ENCODE results near the gene KRT5.

KRT5 gene

GRCh38 chr12:52524898-52525591 is 4.9 kb upstream of the KRT5 start:
- TF ChIP-seq ZBTB7A (IDR thresholded peaks at IDR 0.05; ENCODE audit: low read depth) (no peak), NFIC (IDR thresholded peaks at IDR 0.05) (no peak), CREB1 (IDR thresholded peaks at IDR 0.05; ENCODE audit: low read depth) (no peak), MAX (IDR thresholded peaks at IDR 0.05) (no peak), TAF1 (IDR thresholded peaks at IDR 0.05; ENCODE audit: low read depth) (no peak), USF1 (IDR thresholded peaks at IDR 0.05) (no peak), RAD21 (IDR thresholded peaks at IDR 0.05; ENCODE audit: low read depth) (no peak), TCF12 (IDR thresholded peaks at IDR 0.05; ENCODE audit: low read depth) (0 out of 2 replicates have a peak, but pooled peaks have one; percentile 12)

DNA sequence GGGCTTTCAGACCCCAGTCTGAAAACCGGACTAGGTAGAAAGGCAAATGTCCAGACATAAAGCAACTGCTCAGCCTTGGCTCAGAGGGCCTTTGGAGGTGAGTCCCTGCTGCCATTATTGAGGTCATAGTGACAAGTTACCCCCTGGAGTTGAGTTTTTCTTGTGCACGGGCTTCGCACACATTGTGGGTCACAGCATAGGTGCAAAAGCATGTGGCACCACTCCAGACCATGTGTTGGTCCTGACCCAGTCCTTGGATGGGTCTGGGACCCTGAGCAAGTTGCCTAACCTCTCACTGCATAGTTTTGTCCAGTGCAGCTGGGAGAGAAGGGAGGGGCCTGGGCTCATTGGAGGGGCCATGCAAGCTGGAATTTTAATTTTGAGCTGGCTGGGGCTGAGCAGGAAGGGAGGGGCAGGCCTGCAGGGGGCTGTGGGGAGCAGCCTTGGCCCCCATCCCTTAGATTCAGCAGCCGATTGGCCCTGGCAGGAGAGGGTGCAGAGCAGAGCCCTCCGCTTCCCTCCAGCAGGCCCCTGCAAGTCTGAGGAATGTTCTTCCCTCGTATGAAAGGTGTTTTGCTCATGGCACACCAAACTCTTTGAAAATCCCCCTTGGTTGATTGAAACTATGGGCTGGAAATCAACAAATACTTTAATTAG is 4.2 kb upstream of the KRT5 start:
- peak; percentile 42; the same call in 1 of the 2 replicates for TF ChIP-seq MAX (IDR thresholded peaks at IDR 0.05)
- no peak for TF ChIP-seq CEBPB (IDR thresholded peaks at IDR 0.05)
- TF ChIP-seq FOXM1 (IDR thresholded peaks at IDR 0.05; ENCODE audit: borderline replicate concordance, low read depth): no peak

- peak; percentile 81 for TF ChIP-seq TEAD4 (IDR thresholded peaks at IDR 0.05)
- peak; percentile 86 for TF ChIP-seq EP300 (IDR thresholded peaks at IDR 0.05; ENCODE audit: borderline replicate concordance)
- TF ChIP-seq NFIC (IDR thresholded peaks at IDR 0.05): peak; percentile 58
- TF ChIP-seq, protein P1, sequence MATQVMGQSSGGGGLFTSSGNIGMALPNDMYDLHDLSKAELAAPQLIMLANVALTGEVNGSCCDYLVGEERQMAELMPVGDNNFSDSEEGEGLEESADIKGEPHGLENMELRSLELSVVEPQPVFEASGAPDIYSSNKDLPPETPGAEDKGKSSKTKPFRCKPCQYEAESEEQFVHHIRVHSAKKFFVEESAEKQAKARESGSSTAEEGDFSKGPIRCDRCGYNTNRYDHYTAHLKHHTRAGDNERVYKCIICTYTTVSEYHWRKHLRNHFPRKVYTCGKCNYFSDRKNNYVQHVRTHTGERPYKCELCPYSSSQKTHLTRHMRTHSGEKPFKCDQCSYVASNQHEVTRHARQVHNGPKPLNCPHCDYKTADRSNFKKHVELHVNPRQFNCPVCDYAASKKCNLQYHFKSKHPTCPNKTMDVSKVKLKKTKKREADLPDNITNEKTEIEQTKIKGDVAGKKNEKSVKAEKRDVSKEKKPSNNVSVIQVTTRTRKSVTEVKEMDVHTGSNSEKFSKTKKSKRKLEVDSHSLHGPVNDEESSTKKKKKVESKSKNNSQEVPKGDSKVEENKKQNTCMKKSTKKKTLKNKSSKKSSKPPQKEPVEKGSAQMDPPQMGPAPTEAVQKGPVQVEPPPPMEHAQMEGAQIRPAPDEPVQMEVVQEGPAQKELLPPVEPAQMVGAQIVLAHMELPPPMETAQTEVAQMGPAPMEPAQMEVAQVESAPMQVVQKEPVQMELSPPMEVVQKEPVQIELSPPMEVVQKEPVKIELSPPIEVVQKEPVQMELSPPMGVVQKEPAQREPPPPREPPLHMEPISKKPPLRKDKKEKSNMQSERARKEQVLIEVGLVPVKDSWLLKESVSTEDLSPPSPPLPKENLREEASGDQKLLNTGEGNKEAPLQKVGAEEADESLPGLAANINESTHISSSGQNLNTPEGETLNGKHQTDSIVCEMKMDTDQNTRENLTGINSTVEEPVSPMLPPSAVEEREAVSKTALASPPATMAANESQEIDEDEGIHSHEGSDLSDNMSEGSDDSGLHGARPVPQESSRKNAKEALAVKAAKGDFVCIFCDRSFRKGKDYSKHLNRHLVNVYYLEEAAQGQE (IDR thresholded peaks at IDR 0.05; ENCODE audit: low read depth): no peak
- peak; percentile 78 for TF ChIP-seq TCF12 (IDR thresholded peaks at IDR 0.05; ENCODE audit: low read depth)
- no peak for TF ChIP-seq TAF1 (IDR thresholded peaks at IDR 0.05; ENCODE audit: low read depth)
- TF ChIP-seq FOXM1 (IDR thresholded peaks at IDR 0.05; ENCODE audit: borderline replicate concordance, low read depth): peak; percentile 43; the same call in 1 of the 2 replicates
- no peak for TF ChIP-seq MAX (IDR thresholded peaks at IDR 0.05)
These were observed 3.6 kb upstream of the KRT5 start for GRCh38 chr12:52523824-52524223.

DNA sequence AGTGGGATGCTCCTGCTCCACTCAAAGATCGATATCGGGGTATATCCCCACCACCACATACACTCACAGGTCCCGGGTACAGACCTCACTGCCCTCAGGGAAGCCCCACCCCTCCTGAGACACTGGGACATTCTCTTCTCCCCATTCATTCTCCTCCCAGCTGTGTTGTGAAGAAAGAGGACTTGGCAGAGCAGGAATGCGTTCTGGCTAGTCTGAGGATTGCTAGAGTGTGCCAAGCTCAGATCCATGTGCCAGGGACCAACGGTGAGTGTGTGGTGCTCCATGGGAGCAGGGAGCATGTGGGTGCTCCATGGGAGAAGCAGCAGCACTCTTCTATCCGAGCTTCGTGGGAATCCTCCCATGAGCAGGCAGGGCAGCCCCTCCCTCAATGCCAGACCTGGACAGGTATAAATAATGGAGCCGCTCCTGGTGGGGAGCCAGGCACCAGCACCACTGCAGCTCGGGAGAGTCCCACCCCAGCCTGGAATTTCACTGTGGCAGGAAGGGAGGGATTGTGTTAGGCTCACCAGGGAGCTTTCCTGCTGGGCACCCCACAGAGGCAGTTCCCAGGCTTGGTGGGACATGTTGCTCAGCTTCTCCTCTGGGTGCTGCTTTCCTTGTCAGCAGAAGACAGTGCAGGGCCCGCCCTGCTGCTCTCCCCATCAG is 2.3 kb upstream of the KRT5 start:
- TF ChIP-seq RAD21 (IDR thresholded peaks at IDR 0.05; ENCODE audit: low read depth) (peak; percentile 41), TAF1 (IDR thresholded peaks at IDR 0.05; ENCODE audit: low read depth) (peak; percentile 41; the same call in 1 of the 2 replicates), EP300 (IDR thresholded peaks at IDR 0.05; ENCODE audit: borderline replicate concordance) (peak; percentile 99), EGR1 (IDR thresholded peaks at IDR 0.05) (no peak), CREB1 (IDR thresholded peaks at IDR 0.05; ENCODE audit: low read depth) (no peak), TCF12 (IDR thresholded peaks at IDR 0.05; ENCODE audit: low read depth) (peak; percentile 99), CEBPB (IDR thresholded peaks at IDR 0.05) (peak; percentile 72; the same call in 1 of the 2 replicates), FOXM1 (IDR thresholded peaks at IDR 0.05; ENCODE audit: borderline replicate concordance, low read depth) (peak; percentile 97), ZBTB7A (IDR thresholded peaks at IDR 0.05; ENCODE audit: low read depth) (peak; percentile 93), MAX (IDR thresholded peaks at IDR 0.05) (peak; percentile 98), YY1 (IDR thresholded peaks at IDR 0.05; ENCODE audit: low read depth) (peak; percentile 81), TEAD4 (IDR thresholded peaks at IDR 0.05) (peak; percentile 98), USF1 (IDR thresholded peaks at IDR 0.05) (no peak; the same call in 1 of the 2 replicates), NFIC (IDR thresholded peaks at IDR 0.05) (peak; percentile 97)
- TF ChIP-seq, protein P1 (IDR thresholded peaks at IDR 0.05; ENCODE audit: low read depth): no peak; the same call in 1 of the 2 replicates

All from Ishikawa (cell line).